ENCODE measurements around the gene SLIT3.
"Not testable (repeated sequence)": the region's sequence is repeated elsewhere in the genome, so short reads cannot be mapped to it uniquely, and the experiment has no call there.

Gene SLIT3

DNA sequence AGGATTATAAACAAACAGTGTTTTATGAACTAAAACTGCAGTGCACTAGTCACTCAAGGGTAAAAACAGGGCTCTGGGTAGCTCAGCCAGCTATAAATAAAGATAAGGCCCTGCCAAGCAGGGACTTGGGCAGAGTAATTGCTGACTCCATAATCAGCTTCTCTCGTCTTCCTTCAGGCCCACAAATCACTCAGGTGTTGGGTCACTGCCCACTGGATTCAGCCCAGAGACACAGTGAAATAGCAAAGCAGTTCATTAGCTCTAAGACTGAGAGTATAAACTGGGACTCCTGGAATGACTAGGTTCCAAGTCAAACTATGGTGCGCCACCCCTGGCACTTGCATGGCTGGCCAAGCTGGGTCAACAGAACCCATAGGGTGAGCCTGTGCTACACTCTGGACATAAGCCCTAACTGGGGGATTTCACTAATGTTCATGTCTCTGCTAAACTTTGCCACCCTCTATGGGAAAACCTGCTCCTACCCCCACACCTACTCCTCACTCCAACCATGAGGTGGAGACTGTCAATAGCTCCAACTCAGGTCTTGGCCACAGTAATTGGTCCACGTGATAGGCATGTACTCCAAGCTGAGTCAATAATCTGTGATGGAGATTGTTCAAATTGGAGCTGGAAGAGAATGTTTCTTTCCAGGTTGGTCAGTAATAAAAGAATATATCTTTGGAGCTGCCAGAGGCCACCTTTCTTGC, 158.5 kb downstream of the SLIT3 start:
- DNase-seq (ENCODE audit: low read depth): no peak

- DNase-seq (ENCODE audit: low read depth): not testable (repeated sequence)
Observed at GRCh38 chr5:169140215-169140614, 160.7 kb downstream of the SLIT3 start.

- no peak for DNase-seq (ENCODE audit: low read depth)
Observed at GRCh38 chr5:169139480-169140050, 161.4 kb downstream of the SLIT3 start.

DNA sequence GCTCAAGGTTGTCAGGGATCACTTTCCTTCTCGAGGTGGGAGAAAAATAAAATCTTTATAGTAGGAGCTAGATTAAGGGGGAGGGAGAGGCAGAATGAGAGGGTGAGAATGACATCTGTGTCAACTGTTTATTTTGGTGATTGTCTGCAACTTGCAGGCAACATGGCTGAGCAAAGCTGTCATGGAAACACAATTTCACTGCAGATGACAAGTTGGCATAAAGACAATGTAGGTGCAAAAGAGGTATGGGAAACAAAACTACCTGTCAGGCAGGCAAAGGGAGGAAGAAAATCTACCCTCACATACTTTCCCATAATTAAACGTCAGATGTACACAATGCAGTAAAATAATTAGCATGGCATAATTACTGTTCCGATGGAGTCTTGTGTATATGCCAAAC, 167.4 kb downstream of the SLIT3 start:
- no peak for DNase-seq (ENCODE audit: low read depth)

GRCh38 chr5:169132302-169132660, 168.7 kb downstream of the SLIT3 start:
- no peak for DNase-seq (ENCODE audit: low read depth)

- no peak for DNase-seq (ENCODE audit: low read depth)
Observed at GRCh38 chr5:169131616-169132301, 169.2 kb downstream of the SLIT3 start.

- no peak for DNase-seq (ENCODE audit: low read depth)
Observed at GRCh38 chr5:169128679-169129078, 172.3 kb downstream of the SLIT3 start.

DNA sequence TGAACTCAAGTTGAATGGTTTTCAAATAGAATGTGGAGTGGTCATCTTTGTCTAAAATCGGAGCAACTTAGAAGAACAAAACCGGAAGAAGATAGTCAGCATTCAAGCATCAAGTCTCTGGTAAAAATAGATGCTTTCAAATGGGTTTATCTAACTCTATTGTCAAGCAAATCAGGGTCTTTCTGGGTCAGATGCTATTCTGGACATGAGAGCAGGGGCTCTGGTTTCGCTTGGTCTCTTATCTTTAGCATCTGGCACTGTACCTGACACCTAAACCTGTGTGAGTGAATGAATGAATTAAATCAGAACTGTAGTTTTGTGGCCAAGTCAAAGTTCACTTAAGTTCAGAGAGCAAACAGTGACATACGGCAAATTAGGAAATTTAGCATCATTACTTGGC, 173.5 kb downstream of the SLIT3 start:
- DNase-seq (ENCODE audit: low read depth): no peak

DNA sequence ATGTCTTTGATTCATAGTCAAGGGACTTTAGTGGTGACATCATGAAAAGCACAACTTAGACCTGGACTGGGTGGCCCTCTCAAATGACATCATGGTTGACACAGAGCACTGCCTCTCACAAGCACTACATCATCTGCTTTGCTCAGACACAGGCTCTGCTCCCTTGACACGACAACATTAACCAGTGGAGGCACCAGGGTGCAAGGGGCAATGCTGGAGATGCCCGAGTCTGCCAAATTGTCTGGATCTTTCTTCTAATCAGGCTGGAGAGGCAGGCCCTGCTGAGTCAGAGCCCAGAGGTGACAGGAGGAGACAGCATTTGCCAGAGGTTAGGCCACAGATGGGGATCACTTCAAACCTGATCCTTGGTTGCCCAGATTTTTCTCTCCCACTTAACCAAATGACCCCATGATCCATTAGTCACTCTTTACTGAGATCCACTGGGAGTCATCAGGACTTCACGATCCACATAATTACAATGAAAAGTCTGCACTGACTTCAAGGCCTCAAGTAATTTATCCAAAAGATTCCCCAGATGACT, 174.4 kb downstream of the SLIT3 start:
- no peak for DNase-seq (ENCODE audit: low read depth)

DNA sequence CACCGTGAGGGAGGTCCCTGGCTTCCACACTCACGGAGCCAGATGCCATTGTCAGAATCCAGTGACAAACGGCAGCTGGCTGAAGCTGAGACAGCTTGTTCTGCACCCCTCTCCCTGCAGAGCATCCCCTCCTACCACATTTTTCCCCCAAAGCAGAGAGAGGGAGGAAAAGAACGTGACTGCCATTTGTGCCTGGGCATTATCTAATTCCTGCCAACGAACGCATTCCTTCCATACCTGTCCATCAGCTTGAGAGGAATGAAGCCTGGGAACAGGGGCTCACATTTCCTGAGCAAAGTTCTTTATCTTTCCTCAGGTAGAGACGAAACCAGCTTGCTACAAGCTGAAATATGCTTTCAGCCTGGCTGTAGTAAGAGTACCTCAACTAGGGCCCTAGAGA, 175.4 kb downstream of the SLIT3 start:
- no peak for DNase-seq (ENCODE audit: low read depth)

DNA sequence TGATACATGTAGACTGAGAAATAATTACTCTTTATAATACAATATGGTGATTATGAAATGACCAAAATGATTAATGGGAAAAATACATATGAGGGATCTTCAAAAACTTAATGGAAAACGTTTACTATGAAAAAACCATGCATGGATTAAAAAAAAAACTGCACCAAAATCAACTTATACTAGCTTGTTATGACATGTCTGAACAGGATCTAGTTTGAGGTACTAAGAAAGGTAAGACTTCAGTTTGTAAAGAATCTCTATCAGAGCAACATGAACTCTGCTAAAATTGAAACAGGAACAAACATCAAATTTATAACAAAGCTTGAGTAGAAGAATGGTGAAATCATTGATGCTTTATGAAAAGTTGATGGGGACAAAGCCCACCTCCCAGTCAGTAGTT, 178.0 kb downstream of the SLIT3 start:
- no peak for DNase-seq (ENCODE audit: low read depth)

DNA sequence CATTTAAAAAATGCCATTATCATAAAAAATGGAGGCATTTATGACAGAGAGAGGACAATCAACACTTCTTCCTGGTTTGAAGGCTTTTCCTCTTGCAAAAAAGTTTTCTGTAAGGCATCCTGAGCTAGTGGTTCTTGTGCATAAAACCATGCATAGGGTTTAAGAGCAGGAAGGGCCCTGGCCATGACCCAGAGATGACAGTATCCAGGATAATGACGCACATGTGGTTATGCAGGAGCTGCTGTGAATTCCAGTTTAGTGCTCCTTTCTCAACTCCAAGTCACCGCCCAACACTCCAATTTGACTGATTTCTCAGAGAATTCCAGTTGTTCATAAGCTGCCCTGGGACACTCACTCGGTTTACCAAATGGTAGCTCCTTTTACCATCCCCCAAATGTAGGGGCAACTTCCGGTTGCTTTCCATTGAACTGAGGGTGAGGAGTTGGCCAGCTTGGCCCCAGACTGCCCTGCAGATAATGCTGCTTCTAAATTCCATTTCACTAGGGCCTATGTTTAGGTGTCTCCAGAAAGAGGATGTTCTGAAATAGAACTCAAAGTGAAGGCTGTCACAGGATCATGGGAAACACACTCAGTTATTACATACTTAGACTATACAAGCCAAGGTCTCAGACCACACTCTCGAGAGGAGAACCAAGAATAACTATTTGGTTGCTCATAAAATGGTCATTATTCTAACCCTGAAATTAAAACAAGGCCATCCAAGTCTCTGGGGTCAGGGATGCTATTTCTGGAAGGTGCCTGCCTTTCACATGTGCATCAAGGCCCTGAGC, 179.1 kb downstream of the SLIT3 start:
- DNase-seq (ENCODE audit: low read depth): no peak

- no peak for DNase-seq (ENCODE audit: low read depth)
Observed at GRCh38 chr5:169119288-169120048, 181.5 kb downstream of the SLIT3 start.

DNA sequence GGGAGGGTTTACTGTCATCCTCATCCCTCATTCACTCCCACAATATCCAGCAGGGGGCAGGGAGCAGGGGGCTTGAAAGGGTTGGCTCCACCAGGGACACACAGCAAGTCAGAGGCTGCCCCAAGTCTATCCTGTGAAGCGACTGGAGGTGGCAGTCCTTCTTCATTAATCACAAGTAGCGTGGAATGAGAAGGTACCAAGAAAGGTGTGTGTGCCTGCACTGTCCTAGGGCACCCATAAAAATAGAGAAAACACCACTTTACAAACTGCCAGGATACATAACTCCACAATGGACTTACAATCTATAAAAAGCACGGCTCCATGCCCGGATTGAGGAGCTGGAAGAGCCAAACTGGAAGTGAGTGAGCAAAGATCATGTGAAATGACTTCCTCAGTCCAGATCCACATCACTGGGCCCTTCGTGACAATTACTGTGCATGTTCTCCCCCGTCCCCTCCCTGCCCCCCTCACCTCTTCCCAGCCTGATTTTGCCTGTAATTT, 183.9 kb downstream of the SLIT3 start:
- DNase-seq (ENCODE audit: low read depth): no peak

DNA sequence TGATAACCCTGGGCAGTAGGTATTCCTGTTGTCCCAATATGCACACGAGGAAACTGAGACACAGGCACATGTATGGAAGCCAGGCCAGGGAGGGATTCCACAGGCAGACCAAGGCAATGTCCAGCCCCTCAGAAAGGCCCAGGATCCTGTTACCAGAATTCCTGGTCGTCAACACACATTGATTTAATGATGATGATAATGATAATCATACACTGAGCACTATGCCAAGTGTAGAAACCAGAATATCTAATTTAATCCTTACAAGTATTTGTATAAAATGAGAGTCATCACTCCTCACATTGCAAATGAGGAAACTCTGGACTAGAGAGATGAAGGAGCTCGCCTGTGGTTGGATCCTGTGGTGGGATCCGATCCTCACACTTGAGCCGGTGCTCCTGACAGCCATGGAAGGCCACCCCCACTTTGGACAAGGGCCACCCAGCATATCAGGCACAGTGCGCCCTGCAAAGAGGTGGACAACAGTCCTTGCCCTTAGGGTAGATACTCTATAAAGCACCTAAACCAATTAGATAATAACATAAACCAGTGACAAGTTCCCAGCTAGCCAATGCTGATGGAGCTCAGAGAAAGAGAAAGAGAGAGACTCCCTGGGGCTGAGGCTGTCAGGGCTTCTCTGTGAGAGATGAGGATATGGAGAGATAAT, 185.3 kb downstream of the SLIT3 start:
- no peak for DNase-seq (ENCODE audit: low read depth)

DNA sequence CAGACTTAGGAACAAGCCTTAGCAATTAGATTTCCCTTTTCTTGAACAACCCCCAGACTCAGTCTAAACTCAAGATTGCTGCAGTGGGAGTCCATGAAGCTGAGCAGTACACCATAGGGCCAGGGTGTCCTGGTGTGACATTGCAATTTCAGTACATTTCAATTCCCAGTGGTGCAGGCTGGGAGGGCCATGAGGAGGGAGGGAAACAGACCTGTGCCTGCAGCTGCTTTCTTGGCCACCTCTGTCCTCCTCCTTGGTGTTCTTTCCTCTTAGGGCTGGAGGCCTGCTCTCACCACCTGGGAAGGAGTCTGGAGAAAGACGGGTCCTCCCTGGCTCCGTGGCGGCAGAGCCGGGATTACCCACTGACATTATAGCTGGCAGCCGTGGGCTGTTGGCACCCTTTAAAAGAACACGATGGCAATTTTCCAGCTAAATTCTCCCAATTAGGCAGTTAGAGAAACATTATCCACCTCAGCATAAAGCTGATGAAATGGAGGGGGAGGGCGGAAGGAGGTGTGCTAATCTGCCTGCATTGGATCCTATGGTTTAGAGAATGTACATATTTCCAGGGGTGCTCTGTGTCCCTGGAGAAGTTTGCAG, 186.4 kb downstream of the SLIT3 start:
- DNase-seq (ENCODE audit: low read depth): no peak

GRCh38 chr5:169112016-169112415, 188.9 kb downstream of the SLIT3 start:
- DNase-seq (ENCODE audit: low read depth): no peak

DNA sequence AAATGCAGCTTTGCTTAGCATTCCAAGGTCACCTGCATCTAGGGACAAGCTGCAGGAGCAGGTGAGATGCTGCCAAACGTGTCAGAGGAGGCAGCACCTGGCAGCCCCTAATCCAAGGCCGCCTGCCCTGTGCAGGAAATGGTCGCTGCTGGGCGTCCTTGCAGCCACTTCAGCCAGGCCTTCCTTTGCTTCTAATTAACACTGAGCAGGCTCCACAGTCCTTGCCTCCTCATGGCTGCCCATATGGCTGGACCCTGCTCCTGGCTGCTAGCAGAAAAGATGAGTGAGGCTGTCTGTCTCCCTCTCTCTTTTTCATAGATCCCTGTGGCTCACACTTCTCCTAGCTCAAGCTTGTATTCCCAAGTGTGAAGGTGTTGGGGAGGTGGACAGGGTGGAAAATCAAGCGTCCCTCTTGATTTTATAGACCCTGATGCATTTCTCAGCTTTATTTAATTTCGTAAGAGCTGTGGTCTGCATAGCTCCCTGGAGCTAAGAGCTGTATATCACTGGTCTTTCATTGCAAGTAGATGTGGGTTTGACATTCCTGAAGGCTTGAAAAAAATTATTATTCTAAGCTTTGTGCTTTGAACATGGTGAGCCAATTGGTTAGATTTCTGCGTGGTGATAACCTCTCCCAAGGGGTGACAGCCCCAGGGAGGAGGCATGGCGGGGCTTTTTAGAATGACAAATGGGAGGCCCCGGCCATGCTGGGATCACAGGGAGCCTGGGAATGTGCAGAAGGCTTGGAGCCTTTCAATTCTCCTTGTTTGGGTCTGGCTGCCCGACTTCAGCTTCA, 193.8 kb downstream of the SLIT3 start:
- no peak for DNase-seq (ENCODE audit: low read depth)

GRCh38 chr5:169105582-169105981, 195.4 kb downstream of the SLIT3 start:
- not testable (repeated sequence) for DNase-seq (ENCODE audit: low read depth)

Data from iris pigment epithelial cell (primary cell).